SK-N-SH (cell line): ENCODE data around the gene CGB7. TPM values are rescaled to one million over a fixed set of nuclear protein-coding genes. Genes with fewer than 3 reads are reported as not detected.
"Not testable (repeated sequence)": the region's sequence is repeated elsewhere in the genome, so short reads cannot be mapped to it uniquely, and the experiment has no call there.

Experiments used
- CTCF ChIA-PET: fragments of 300-600, 350-600 bp; formaldehyde crosslinking; extraction: SDS; loops from one replicate; lab custom pipeline; 2021; lab: Yijun Ruan, JAX
- POLR2A ChIA-PET: fragments of 350-600 bp; sonication (Branson Sonifier 250); formaldehyde crosslinking; extraction: SDS; loops from one replicate; lab custom pipeline; 2020; ENCODE audit warnings: antibody characterized with exemption, inconsistent platforms; lab: Yijun Ruan, JAX
- DNase-seq: peaks from one replicate; pipeline ENCODE4 v3.0.0; 2012
- H2AFZ ChIP-seq: fragments of 200-600 bp; sonication (generic); 2 replicates; pipeline ENCODE4 v1.8.1; 2016; ENCODE audit warnings: antibody characterized with exemption, mild to moderate bottlenecking, low read depth
- H3F3A ChIP-seq: fragments of 200-600 bp; sonication (generic); replicated peaks from 2 replicates; pipeline ENCODE3; 2016; ENCODE audit warnings: antibody characterized with exemption, mild to moderate bottlenecking; ENCODE audit not compliant: insufficient read depth
- H3K27ac ChIP-seq, 2 experiments: fragments of 200-500 bp in 1 of 2; fragments of 200-600 bp in 1 of 2; sonication (Bioruptor generic) in 1 of 2; sonication (generic), shearing (Covaris generic) in 1 of 2; 2 replicates each; pipeline versions ENCODE4 v1.5.1 to v1.6.1; 2014 to 2016; ENCODE audit warnings: low read depth in 2 of 2, inconsistent platforms in 1 of 2, low read length in 1 of 2, mild to moderate bottlenecking in 1 of 2, mixed read lengths in 1 of 2
- H3K27me3 ChIP-seq: fragments of 200-600 bp; sonication (generic), shearing (Covaris generic); 2 replicates; pipeline ENCODE4 v1.6.1; 2016; ENCODE audit warnings: mixed run types; ENCODE audit not compliant: insufficient read depth
- H3K36me3 ChIP-seq, 2 experiments: fragments of 200-500 bp in 1 of 2; fragments of 200-600 bp in 1 of 2; sonication (Bioruptor generic) in 1 of 2; sonication (generic) in 1 of 2; replicated peaks in 1 of 2; 2 replicates each; pipeline versions ENCODE3 to v1.5.1; 2014 to 2016; ENCODE audit warnings: low read length in 1 of 2, mild to moderate bottlenecking in 1 of 2; ENCODE audit not compliant: insufficient read depth in 2 of 2, control insufficient read depth in 1 of 2
- H3K4me1 ChIP-seq, 2 experiments: fragments of 200-500 bp in 1 of 2; fragments of 200-600 bp in 1 of 2; sonication (Bioruptor generic) in 1 of 2; sonication (generic), shearing (Covaris generic) in 1 of 2; 2 replicates each; pipeline versions ENCODE4 v1.5.1 to v1.6.1; 2014 to 2016; ENCODE audit warnings: low read depth in 1 of 2, low read length in 1 of 2, mixed run types in 1 of 2; ENCODE audit not compliant: insufficient read depth in 2 of 2, control insufficient read depth in 1 of 2
- H3K4me2 ChIP-seq: fragments of 200-600 bp; sonication (generic), shearing (Covaris generic); 2 replicates; pipeline ENCODE4 v1.6.1; 2017; ENCODE audit warnings: mixed run types
- H3K4me3 ChIP-seq, 2 experiments: fragments of 200-500 bp in 1 of 2; fragments of 200-600 bp in 1 of 2; sonication (Bioruptor generic) in 1 of 2; sonication (generic), shearing (Covaris generic) in 1 of 2; 2 replicates each; pipeline versions ENCODE4 v1.5.1 to v1.8.1; 2014 to 2016; ENCODE audit warnings: low read depth in 2 of 2, inconsistent platforms in 1 of 2, low read length in 1 of 2, mild to moderate bottlenecking in 1 of 2, mixed read lengths in 1 of 2, moderate library complexity in 1 of 2
- H3K79me2 ChIP-seq: fragments of 200-600 bp; sonication (generic); 2 replicates; pipeline ENCODE4 v1.8.1; 2017; ENCODE audit warnings: mild to moderate bottlenecking; ENCODE audit not compliant: insufficient read depth
- H3K9ac ChIP-seq: fragments of 200-600 bp; sonication (generic); 2 replicates; pipeline ENCODE4 v1.6.1; 2017; ENCODE audit warnings: mixed run types
- H3K9me2 ChIP-seq: fragments of 200-600 bp; sonication (generic); 2 replicates; pipeline ENCODE4 v1.6.1; 2017; ENCODE audit warnings: mixed run types
- H3K9me3 ChIP-seq: fragments of 200-600 bp; sonication (generic); 2 replicates; pipeline ENCODE4 v1.6.1; 2017; ENCODE audit warnings: mixed run types, mild to moderate bottlenecking, moderate library complexity
- H4K20me1 ChIP-seq: fragments of 200-600 bp; sonication (generic); 2 replicates; pipeline ENCODE4 v1.6.1; 2017; ENCODE audit warnings: mild to moderate bottlenecking, mixed run types; ENCODE audit not compliant: insufficient read depth
- CHD2 ChIP-seq: fragments of 150-350 bp; IDR thresholded peaks from 2 replicates; pipeline ENCODE4 v1.6.1; 2018; ENCODE audit warnings: low read length; ENCODE audit not compliant: partially characterized antibody
- ELF1 ChIP-seq: IDR thresholded peaks from 2 replicates; pipeline ENCODE4 v1.4.0; 2012
- EP300 ChIP-seq, 2 experiments: IDR thresholded peaks; 2 replicates each; pipeline versions ENCODE4 v1.4.0 to v1.6.1; 2012; ENCODE audit warnings: borderline replicate concordance in 1 of 2, low read depth in 1 of 2, low read length in 1 of 2
- EZH2phosphoT487 ChIP-seq: fragments of 200-600 bp; sonication (generic); IDR thresholded peaks from 2 replicates; pipeline ENCODE4 v1.6.1; 2017; ENCODE audit warnings: low read depth, mixed run types, mild to moderate bottlenecking, antibody characterized with exemption, moderate library complexity, borderline replicate concordance
- FOSL2 ChIP-seq: IDR thresholded peaks from 2 replicates; pipeline ENCODE4 v1.4.0; 2012; ENCODE audit warnings: low read depth, mild to moderate bottlenecking, moderate library complexity, borderline replicate concordance
- GABPA ChIP-seq: IDR thresholded peaks from 2 replicates; pipeline ENCODE4 v1.4.0; 2012; ENCODE audit warnings: low read depth, mild to moderate bottlenecking
- IRF3 ChIP-seq: fragments of 150-350 bp; IDR thresholded peaks from 2 replicates; pipeline ENCODE4 v1.6.1; 2016; ENCODE audit warnings: mild to moderate bottlenecking, low read depth, low read length
- MEF2A ChIP-seq: IDR thresholded peaks from 2 replicates; pipeline ENCODE4 v1.4.0; 2012; ENCODE audit warnings: low read depth, borderline replicate concordance
- MXI1 ChIP-seq: IDR thresholded peaks from 2 replicates; pipeline ENCODE4 v1.6.1; 2012; ENCODE audit warnings: mild to moderate bottlenecking, low read depth, low read length, improper control_type of control experiment
- PBX3 ChIP-seq: IDR thresholded peaks from 2 replicates; pipeline ENCODE4; 2012
- RAD21 ChIP-seq: IDR thresholded peaks from 2 replicates; pipeline ENCODE4 v1.6.1; 2012; ENCODE audit warnings: mild to moderate bottlenecking, low read length
- REST ChIP-seq: IDR thresholded peaks from 2 replicates; pipeline ENCODE4 v1.6.1; 2012; ENCODE audit warnings: mild to moderate bottlenecking, low read depth, low read length, moderate library complexity
- RFX5 ChIP-seq: IDR thresholded peaks from 2 replicates; pipeline ENCODE4 v1.6.1; 2012; ENCODE audit warnings: mild to moderate bottlenecking, improper control_type of control experiment, low read length
- SIN3A ChIP-seq: IDR thresholded peaks from 2 replicates; pipeline ENCODE4 v1.6.1; 2012; ENCODE audit warnings: low read depth, mild to moderate bottlenecking, low read length, moderate library complexity, borderline replicate concordance
- SMC3 ChIP-seq: IDR thresholded peaks from 2 replicates; pipeline ENCODE4 v1.6.1; 2012; ENCODE audit warnings: low read depth, low read length, improper control_type of control experiment
- TCF12 ChIP-seq: IDR thresholded peaks from 2 replicates; pipeline ENCODE4 v1.4.0; 2012
- USF1 ChIP-seq: IDR thresholded peaks from 2 replicates; pipeline ENCODE4 v1.4.0; 2012; ENCODE audit warnings: low read depth, borderline replicate concordance
- YY1 ChIP-seq: IDR thresholded peaks from 2 replicates; pipeline ENCODE4 v1.4.0; 2012; ENCODE audit warnings: low read depth, mild to moderate bottlenecking
- WGBS: methylation state at CpG from one replicate; pipeline ENCODE4 v1.1.6; 2017; ENCODE audit warnings: low lambda C conversion rate; 5-methylcytosine and 5-hydroxymethylcytosine counted together
- polyA plus RNA-seq, 3 experiments: library from polyadenylated mRNA; depleted of rRNA; stranded (reverse); fragments of >200 nt; gene quantifications; 2 replicates each; pipeline ENCODE4 v1.2.3, GENCODE V29; 2012

Gene CGB7
- polyA plus RNA-seq, 1 of the 3 experiments (the other 2 are of a cell fraction), result 2.0 TPM

GRCh38 chr19:49042177-49042576 lies 15.4 kb downstream of the CGB7 start:
- no peak for DNase-seq
- no peaks in the 10 kb centered on the region for H3F3A ChIP-seq
- no peak overlapping the region; a peak in 1 of 4 replicates for H3K27ac ChIP-seq
- TF ChIP-seq SIN3A (no peak), EP300 (IDR thresholded peaks at IDR 0.05; ENCODE audit: borderline replicate concordance in 1 of 2, low read depth in 1 of 2, low read length in 1 of 2) (no peak), MXI1 (no peak), RFX5 (no peak), GABPA (no peak), REST (no peak), PBX3 (no peak), IRF3 (no peak), RAD21 (no peak), ELF1 (no peak), SMC3 (no peak), FOSL2 (no peak), USF1 (no peak), YY1 (no peak), TCF12 (no peak), MEF2A (no peak), CHD2 (no peak), EZH2phosphoT487 (no peak)
- TF ChIP-seq, all 33 proteins: peak for 0
- Histone ChIP-seq H3K4me2 (no peak overlapping the region), H3K9me3 (no peaks in the 10 kb centered on the region), H3K4me1 (no peaks in the 10 kb centered on the region), H3K27me3 (no peaks in the 10 kb centered on the region), H4K20me1 (no peaks in the 10 kb centered on the region), H3K36me3 (no peaks in the 10 kb centered on the region), H3K9me2 (no peaks in the 10 kb centered on the region), H3K79me2 (no peaks in the 10 kb centered on the region), H2AFZ (no peak overlapping the region; the same call in 1 of the 2 replicates), H3K4me3 (no peak overlapping the region), H3K9ac (no peak overlapping the region)
- ChIA-PET POLR2A (no interaction called here), CTCF (interaction anchor here (1.1 kb wide), 1 partner anchor 156 kb away, joined by 3 read pairs; no protein-coding TSS in a partner anchor)
- WGBS, result 44% methylated on average over 14 of the region's 17 CpGs

GRCh38 chr19:49039736-49040135 lies 17.8 kb downstream of the CGB7 start:
- CTCF ChIA-PET, POLR2A ChIA-PET, DNase-seq: not testable (repeated sequence)

More at GRCh38 chr19:49039736-49040135, 17.8 kb downstream of the CGB7 start:
- H3K4me2 ChIP-seq, H3K4me3 ChIP-seq, H3K4me1 ChIP-seq, H3K36me3 ChIP-seq, H3K9me3 ChIP-seq, H3K9me2 ChIP-seq, H3K9ac ChIP-seq, H2AFZ ChIP-seq, H3F3A ChIP-seq, H3K79me2 ChIP-seq, H3K27me3 ChIP-seq, H3K27ac ChIP-seq, H4K20me1 ChIP-seq: not testable (repeated sequence)
- 88% methylated on average over 4 of the region's 9 CpGs for WGBS
